Activated T-helper 9 cell treated with anti-CD3 and anti-CD28 coated beads, Interleukin-2, amount 50 U/mL, for 16 hours (primary cell): ENCODE data around the gene RAB31.
"Not testable (repeated sequence)": the region's sequence is repeated elsewhere in the genome, so short reads cannot be mapped to it uniquely, and the experiment has no call there.

ENCODE experiments used
- DNase-seq: peaks from one replicate; pipeline ENCODE4 v3.0.0-alpha.2; 2020; ENCODE audit warnings: low read depth

Gene RAB31

GRCh38 chr18:9891515-9891914, 183.4 kb downstream of the RAB31 start:
- DNase-seq, result not testable (repeated sequence)

GRCh38 chr18:9894454-9895068, 186.5 kb downstream of the RAB31 start:
- no peak for DNase-seq

- DNase-seq, result no peak
Observed at GRCh38 chr18:9897129-9897528, 189.0 kb downstream of the RAB31 start.

GRCh38 chr18:9897787-9898291, 189.7 kb downstream of the RAB31 start:
- not testable (repeated sequence) for DNase-seq

GRCh38 chr18:9898792-9899549, 190.9 kb downstream of the RAB31 start:
- no peak for DNase-seq

GRCh38 chr18:9899550-9899930, 191.4 kb downstream of the RAB31 start:
- not testable (repeated sequence) for DNase-seq

- DNase-seq, result no peak
Observed at GRCh38 chr18:9900699-9901098, 192.6 kb downstream of the RAB31 start.

GRCh38 chr18:9901377-9901776, 193.3 kb downstream of the RAB31 start:
- no peak for DNase-seq

GRCh38 chr18:9902264-9902663, 194.2 kb downstream of the RAB31 start:
- DNase-seq, result not testable (repeated sequence)

- no peak for DNase-seq
Observed at GRCh38 chr18:9902832-9903231, 194.7 kb downstream of the RAB31 start.

- no peak for DNase-seq
Observed at GRCh38 chr18:9905401-9905922, 197.4 kb downstream of the RAB31 start.

GRCh38 chr18:9906481-9906880, 198.4 kb downstream of the RAB31 start:
- DNase-seq, result no peak

GRCh38 chr18:9907867-9908266, 199.8 kb downstream of the RAB31 start:
- no peak for DNase-seq

- DNase-seq, result no peak
Observed at GRCh38 chr18:9910071-9910470, 202.0 kb downstream of the RAB31 start.

- no peak for DNase-seq
Observed at GRCh38 chr18:9910661-9911060, 202.6 kb downstream of the RAB31 start.

- no peak for DNase-seq
Observed at GRCh38 chr18:9911226-9911625, 203.1 kb downstream of the RAB31 start.
